ENCODE data around the gene TMEM43. TPM values are rescaled to one million over a fixed set of nuclear protein-coding genes. Genes with fewer than 3 reads are reported as not detected.

The TMEM43 gene
- total RNA-seq, 1 experiment from 2014 or later: 32.4 TPM

DNA sequence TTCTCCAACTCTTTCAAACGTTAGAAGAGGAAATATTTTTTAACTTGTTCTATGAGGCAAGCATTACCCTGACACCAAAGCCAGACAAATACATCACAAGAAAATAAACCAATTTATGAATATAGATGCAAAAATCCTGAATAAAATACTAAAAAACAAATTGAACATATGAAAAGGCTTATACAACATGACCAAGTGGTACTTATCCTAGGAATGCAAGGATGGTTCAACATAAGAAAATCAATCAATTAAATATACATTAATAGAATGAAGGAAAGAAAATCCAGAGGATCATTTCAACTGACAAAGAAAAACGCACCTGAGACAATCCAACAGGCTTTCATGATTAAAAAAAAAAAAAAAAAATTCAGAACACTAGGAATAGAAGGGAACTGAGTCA, 36.4 kb downstream of the TMEM43 start:
- DNase-seq (ENCODE audit: low read depth, low spot score) (no peak), ATAC-seq (no peak)
- H3K9ac ChIP-seq (ENCODE audit: low read length): no peak overlapping the region
- no peak overlapping the region for H2AFZ ChIP-seq (ENCODE audit: low read depth, low read length, poor library complexity, severe bottlenecking)
- peaks cover 52 to 76% of the 10 kb centered on the region in 2 experiments for H3K36me3 ChIP-seq (ENCODE audit: control insufficient read depth in 1 of 2, insufficient read depth in 2 of 2, low read length in 2 of 2)
- no peaks in the 10 kb centered on the region for H3K79me2 ChIP-seq (ENCODE audit: insufficient read depth, low read length)
- H3K4me3 ChIP-seq (replicated peaks in 1 of 2; ENCODE audit: low read depth in 1 of 2, low read length in 2 of 2): no peak overlapping the region
- no peaks in the 10 kb centered on the region for H3K9me2 ChIP-seq (ENCODE audit: insufficient read depth)
- no peaks in the 10 kb centered on the region for H3K27me3 ChIP-seq (ENCODE audit: insufficient read depth, low read length)
- no peaks in the 10 kb centered on the region for H3K4me1 ChIP-seq (ENCODE audit: control insufficient read depth in 1 of 2, insufficient read depth in 2 of 2, low read length in 2 of 2)
- ChIA-PET CTCF (no interaction called here), POLR2A (no interaction called here), RAD21 (ENCODE audit: low non-redundant PET in 1 of 2, low total read pairs in 2 of 2, uncharacterized antibody in 2 of 2, unreplicated experiment in 2 of 2) (no interaction called here)
- intact Hi-C loops (cut with micrococcal nuclease): no loop called here
- no peak for TF ChIP-seq ZNF274 (IDR thresholded peaks at IDR 0.05; ENCODE audit: low read depth, low read length)
- no peak for TF ChIP-seq CEBPB (IDR thresholded peaks at IDR 0.05; ENCODE audit: low read depth)
- no peak for TF ChIP-seq POLR2A (IDR thresholded peaks at IDR 0.05; ENCODE audit: borderline replicate concordance, extremely low read depth, insufficient read depth, insufficient read length)
- TF ChIP-seq, protein P1, sequence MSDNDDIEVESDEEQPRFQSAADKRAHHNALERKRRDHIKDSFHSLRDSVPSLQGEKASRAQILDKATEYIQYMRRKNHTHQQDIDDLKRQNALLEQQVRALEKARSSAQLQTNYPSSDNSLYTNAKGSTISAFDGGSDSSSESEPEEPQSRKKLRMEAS (IDR thresholded peaks at IDR 0.05): no peak
- no peak for TF ChIP-seq JUND (IDR thresholded peaks at IDR 0.05)
- TF ChIP-seq, protein P2, sequence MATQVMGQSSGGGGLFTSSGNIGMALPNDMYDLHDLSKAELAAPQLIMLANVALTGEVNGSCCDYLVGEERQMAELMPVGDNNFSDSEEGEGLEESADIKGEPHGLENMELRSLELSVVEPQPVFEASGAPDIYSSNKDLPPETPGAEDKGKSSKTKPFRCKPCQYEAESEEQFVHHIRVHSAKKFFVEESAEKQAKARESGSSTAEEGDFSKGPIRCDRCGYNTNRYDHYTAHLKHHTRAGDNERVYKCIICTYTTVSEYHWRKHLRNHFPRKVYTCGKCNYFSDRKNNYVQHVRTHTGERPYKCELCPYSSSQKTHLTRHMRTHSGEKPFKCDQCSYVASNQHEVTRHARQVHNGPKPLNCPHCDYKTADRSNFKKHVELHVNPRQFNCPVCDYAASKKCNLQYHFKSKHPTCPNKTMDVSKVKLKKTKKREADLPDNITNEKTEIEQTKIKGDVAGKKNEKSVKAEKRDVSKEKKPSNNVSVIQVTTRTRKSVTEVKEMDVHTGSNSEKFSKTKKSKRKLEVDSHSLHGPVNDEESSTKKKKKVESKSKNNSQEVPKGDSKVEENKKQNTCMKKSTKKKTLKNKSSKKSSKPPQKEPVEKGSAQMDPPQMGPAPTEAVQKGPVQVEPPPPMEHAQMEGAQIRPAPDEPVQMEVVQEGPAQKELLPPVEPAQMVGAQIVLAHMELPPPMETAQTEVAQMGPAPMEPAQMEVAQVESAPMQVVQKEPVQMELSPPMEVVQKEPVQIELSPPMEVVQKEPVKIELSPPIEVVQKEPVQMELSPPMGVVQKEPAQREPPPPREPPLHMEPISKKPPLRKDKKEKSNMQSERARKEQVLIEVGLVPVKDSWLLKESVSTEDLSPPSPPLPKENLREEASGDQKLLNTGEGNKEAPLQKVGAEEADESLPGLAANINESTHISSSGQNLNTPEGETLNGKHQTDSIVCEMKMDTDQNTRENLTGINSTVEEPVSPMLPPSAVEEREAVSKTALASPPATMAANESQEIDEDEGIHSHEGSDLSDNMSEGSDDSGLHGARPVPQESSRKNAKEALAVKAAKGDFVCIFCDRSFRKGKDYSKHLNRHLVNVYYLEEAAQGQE (IDR thresholded peaks at IDR 0.05; ENCODE audit: low read depth): no peak
- no peak for TF ChIP-seq YY1 (IDR thresholded peaks at IDR 0.05; ENCODE audit: extremely low read depth, insufficient replicate concordance, low read depth, low read length)
- TF ChIP-seq, protein P3, sequence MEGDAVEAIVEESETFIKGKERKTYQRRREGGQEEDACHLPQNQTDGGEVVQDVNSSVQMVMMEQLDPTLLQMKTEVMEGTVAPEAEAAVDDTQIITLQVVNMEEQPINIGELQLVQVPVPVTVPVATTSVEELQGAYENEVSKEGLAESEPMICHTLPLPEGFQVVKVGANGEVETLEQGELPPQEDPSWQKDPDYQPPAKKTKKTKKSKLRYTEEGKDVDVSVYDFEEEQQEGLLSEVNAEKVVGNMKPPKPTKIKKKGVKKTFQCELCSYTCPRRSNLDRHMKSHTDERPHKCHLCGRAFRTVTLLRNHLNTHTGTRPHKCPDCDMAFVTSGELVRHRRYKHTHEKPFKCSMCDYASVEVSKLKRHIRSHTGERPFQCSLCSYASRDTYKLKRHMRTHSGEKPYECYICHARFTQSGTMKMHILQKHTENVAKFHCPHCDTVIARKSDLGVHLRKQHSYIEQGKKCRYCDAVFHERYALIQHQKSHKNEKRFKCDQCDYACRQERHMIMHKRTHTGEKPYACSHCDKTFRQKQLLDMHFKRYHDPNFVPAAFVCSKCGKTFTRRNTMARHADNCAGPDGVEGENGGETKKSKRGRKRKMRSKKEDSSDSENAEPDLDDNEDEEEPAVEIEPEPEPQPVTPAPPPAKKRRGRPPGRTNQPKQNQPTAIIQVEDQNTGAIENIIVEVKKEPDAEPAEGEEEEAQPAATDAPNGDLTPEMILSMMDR (IDR thresholded peaks at IDR 0.05 in 2 of 3, conservative IDR thresholded peaks at IDR 0.05 in 1 of 3; ENCODE audit: borderline replicate concordance in 1 of 3, insufficient read depth in 1 of 3, low read depth in 2 of 3, low read length in 2 of 3): no peak
- no peak overlapping the region for H3K27ac ChIP-seq (ENCODE audit: low read depth, low read length)
- BruUV-seq (replicated peaks): no TSS peak
- H3K4me2 ChIP-seq (ENCODE audit: low read length): no peak overlapping the region
- H4K20me1 ChIP-seq (ENCODE audit: insufficient read depth): no peaks in the 10 kb centered on the region
- H3K9me3 ChIP-seq (ENCODE audit: control insufficient read depth in 1 of 2, insufficient read depth in 1 of 2, low read depth in 1 of 2, low read length in 2 of 2): peaks cover 7 to 8% of the 10 kb centered on the region in 2 experiments; a peak in 2 of 4 replicates
